Endothelial cell of umbilical vein (primary cell): ENCODE measurements around the gene TMEM38A. TPM values are rescaled to one million over a fixed set of nuclear protein-coding genes. Genes with fewer than 3 reads are reported as not detected.

Experiments
- BruUV-seq: library from RNA; stranded (reverse); fragments of 400-500 nt; replicated peaks from 2 replicates; lab custom pipeline; 2021; lab: Mats Ljungman, UMichigan
- CTCF ChIA-PET: fragments of 300-600, 350-600 bp; sonication (Branson Sonifier 250); formaldehyde crosslinking; loops from one replicate; lab custom pipeline; 2021; ENCODE audit warnings: antibody characterized with exemption, inconsistent platforms; lab: Charles Lee
- POLR2A ChIA-PET: fragments of 300-600, 350-600 bp; sonication (Branson Sonifier 250); formaldehyde crosslinking; loops from one replicate; lab custom pipeline; 2021; ENCODE audit warnings: antibody characterized with exemption, inconsistent platforms; lab: Charles Lee
- DNase-seq: peaks from one replicate; pipeline ENCODE4 v3.0.0-alpha.2; 2011; ENCODE audit warnings: low read depth, low spot score
- FAIRE-seq: peaks from 2 replicates; lab custom pipeline; 2011; peaks lifted over from hg19 to GRCh38; lab: Jason Lieb, UNC
- H2AFZ ChIP-seq: 2 replicates; pipeline ENCODE4 v1.6.0; 2012; ENCODE audit warnings: low read depth, low read length, control low read depth, inconsistent platforms
- H3K27ac ChIP-seq: 2 replicates; pipeline ENCODE4 v1.5.1; 2011; ENCODE audit warnings: low read depth, mild to moderate bottlenecking, control low read depth, low read length, moderate library complexity; ENCODE audit not compliant: insufficient read depth
- H3K27me3 ChIP-seq, 2 experiments: 2 replicates each; pipeline versions ENCODE4 v1.6.0 to v1.6.1; 2011; ENCODE audit warnings: low read length in 2 of 2, mixed read lengths in 1 of 2; ENCODE audit not compliant: control insufficient read depth in 2 of 2, insufficient read depth in 2 of 2
- H3K36me3 ChIP-seq, 2 experiments: 2 replicates in 1 of 2; 3 replicates in 1 of 2; pipeline ENCODE4 v1.5.1; 2011; ENCODE audit warnings: low read length in 2 of 2, mild to moderate bottlenecking in 1 of 2, moderate library complexity in 1 of 2; ENCODE audit not compliant: control insufficient read depth in 2 of 2, insufficient read depth in 2 of 2; ENCODE audit errors: extremely low read depth in 1 of 2
- H3K4me1 ChIP-seq: 3 replicates; pipeline ENCODE4 v1.5.1; 2011; ENCODE audit warnings: mild to moderate bottlenecking, low read length; ENCODE audit not compliant: control insufficient read depth, insufficient read depth; ENCODE audit errors: extremely low read depth
- H3K4me2 ChIP-seq: 2 replicates; pipeline ENCODE4 v1.6.1; 2011; ENCODE audit warnings: low read length, control low read depth, mixed read lengths; ENCODE audit not compliant: insufficient read depth
- H3K4me3 ChIP-seq, 3 experiments: fragments of 200-600 bp in 1 of 3; sonication (generic), shearing (Covaris generic) in 1 of 3; replicated peaks in 1 of 3; 2 replicates each; pipeline ENCODE4 v1.5.1; 2011 to 2016; ENCODE audit warnings: control low read depth in 3 of 3, low read length in 3 of 3, mild to moderate bottlenecking in 2 of 3, inconsistent platforms in 1 of 3, low read depth in 1 of 3, moderate library complexity in 1 of 3; ENCODE audit not compliant: insufficient read depth in 1 of 3
- H3K79me2 ChIP-seq: 2 replicates; pipeline ENCODE4 v1.6.0; 2012; ENCODE audit warnings: low read length, inconsistent platforms; ENCODE audit not compliant: control insufficient read depth, insufficient read depth
- H3K9ac ChIP-seq: replicated peaks from 2 replicates; pipeline ENCODE3; 2011; ENCODE audit warnings: low read length, control low read depth; ENCODE audit not compliant: insufficient read depth; ENCODE audit errors: extremely low read depth
- H3K9me1 ChIP-seq: replicated peaks from 3 replicates; pipeline ENCODE4 v1.6.0; 2011; ENCODE audit warnings: mild to moderate bottlenecking, low read length; ENCODE audit not compliant: control insufficient read depth, insufficient read depth; ENCODE audit errors: extremely low read depth
- H3K9me3 ChIP-seq: replicated peaks from 2 replicates; pipeline ENCODE4 v1.5.1; 2012; ENCODE audit warnings: low read length, inconsistent platforms; ENCODE audit not compliant: control insufficient read depth, insufficient read depth
- H4K20me1 ChIP-seq: replicated peaks from 2 replicates; pipeline ENCODE3; 2011; ENCODE audit warnings: mild to moderate bottlenecking, low read length; ENCODE audit not compliant: control insufficient read depth, insufficient read depth; ENCODE audit errors: extremely low read depth
- EZH2 ChIP-seq: IDR thresholded peaks from 2 replicates; pipeline ENCODE4 v1.6.1; 2012; ENCODE audit warnings: borderline replicate concordance, low read depth, mild to moderate bottlenecking, moderate library complexity, low read length, inconsistent platforms; ENCODE audit not compliant: severe bottlenecking
- FOS ChIP-seq: IDR thresholded peaks from 2 replicates; pipeline ENCODE4 v1.6.1; 2011; ENCODE audit warnings: mild to moderate bottlenecking, low read length, moderate library complexity, borderline replicate concordance; ENCODE audit not compliant: insufficient read depth
- GATA2 ChIP-seq: IDR thresholded peaks from 2 replicates; pipeline ENCODE4 v1.7.0; 2011; ENCODE audit warnings: low read depth, mild to moderate bottlenecking, moderate library complexity, mixed read lengths, low read length; ENCODE audit not compliant: insufficient read length, insufficient read depth
- JUN ChIP-seq: IDR thresholded peaks from 2 replicates; pipeline ENCODE4 v1.6.1; 2011; ENCODE audit warnings: borderline replicate concordance, low read depth; ENCODE audit not compliant: insufficient read length, insufficient read depth
- MYC ChIP-seq: IDR thresholded peaks from one replicate; pipeline ENCODE4 v1.6.1; 2011; ENCODE audit warnings: mild to moderate bottlenecking, low read depth, low read length
- POLR2A ChIP-seq: IDR thresholded peaks from 2 replicates; pipeline ENCODE4 v1.6.1; 2012; ENCODE audit warnings: low read depth, mild to moderate bottlenecking, control low read depth, low read length
- POLR2AphosphoS5 ChIP-seq: IDR thresholded peaks from 2 replicates; pipeline ENCODE4 v1.6.1; 2012; ENCODE audit warnings: low read depth, mild to moderate bottlenecking, control low read depth, low read length, moderate library complexity; ENCODE audit not compliant: insufficient read depth
- dilution Hi-C: fragments of 300-500 bp; cut with MboI; formaldehyde crosslinking; loops from one replicate; pipeline ENCODE4 v1.15.0; 2019; ENCODE audit warnings: low sequenced_read_pairs; ENCODE audit not compliant: extremely low pct_ligation_motif_present
- intact Hi-C: fragments of 100-400 bp; cut with micrococcal nuclease; formaldehyde crosslinking; loops from one replicate; pipeline ENCODE4 v1.10.0; 2022
- polyA plus RNA-seq, 4 experiments: library from polyadenylated mRNA; depleted of rRNA in 3 of 4; stranded (reverse) in 3 of 4; unstranded in 1 of 4; fragments of >200 nt; gene quantifications; 2 replicates each; pipeline versions ENCODE4 v1.2.1 to v1.2.3, GENCODE V29; 2011 to 2012; ENCODE audit warnings: missing spikeins in 1 of 4
- total RNA-seq: library from RNA; stranded (reverse); gene quantifications from 2 replicates; pipeline ENCODE4 v1.2.3, GENCODE V29; 2021
- TF ChIP-seq, protein P1 (sequence below): IDR thresholded peaks from 2 replicates; pipeline ENCODE4 v1.6.1; 2011; ENCODE audit not compliant: insufficient read depth, insufficient read length
- TF ChIP-seq, protein P2 (sequence below), 2 donors: IDR thresholded peaks; 1 replicate in 1 of 2; 2 replicates in 1 of 2; pipeline ENCODE4 v1.5.1; 2011; ENCODE audit warnings: low read length in 2 of 2, mild to moderate bottlenecking in 2 of 2, moderate library complexity in 2 of 2, control low read depth in 1 of 2, inconsistent platforms in 1 of 2, low read depth in 1 of 2; ENCODE audit not compliant: insufficient read depth in 1 of 2; ENCODE audit errors: extremely low read depth in 1 of 2

The TMEM38A gene
- total and polyA plus RNA-seq, 2 donors (not counting 3 experiments of a cell fraction or from before 2014, with no cell fraction given): 1.6 TPM

DNA sequence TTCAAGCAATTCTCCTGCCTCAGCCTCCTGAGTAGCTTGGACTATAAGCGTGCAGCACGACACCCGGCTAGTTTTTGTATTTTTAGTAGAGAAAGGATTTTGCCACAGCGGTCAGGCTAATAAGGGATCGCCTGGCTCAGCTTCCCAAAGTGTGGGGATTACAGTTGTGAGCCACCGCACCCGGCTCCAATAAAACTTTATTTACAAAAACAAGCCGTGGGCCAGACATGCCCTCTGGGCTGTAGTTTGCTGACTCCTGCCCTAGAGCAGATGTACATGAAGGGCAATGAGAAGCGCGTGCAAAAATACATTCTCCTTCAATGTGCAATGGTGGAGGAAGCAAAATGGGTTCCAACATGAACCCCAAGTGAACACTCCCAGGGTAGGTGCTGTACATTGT lies 19.2 kb upstream of the TMEM38A start:
- Histone ChIP-seq H3K4me3 (no peak overlapping the region), H3K9me3 (no peaks in the 10 kb centered on the region), H4K20me1 (peaks cover 2% of the 10 kb centered on the region), H3K27ac (no peak overlapping the region), H3K4me2 (no peak overlapping the region), H3K79me2 (peaks cover 33% of the 10 kb centered on the region), H3K9ac (no peak overlapping the region), H3K27me3 (no peaks in the 10 kb centered on the region), H3K4me1 (no peaks in the 10 kb centered on the region), H3K9me1 (no peaks in the 10 kb centered on the region), H2AFZ (no peak overlapping the region), H3K36me3 (peaks cover 17 to 22% of the 10 kb centered on the region in 2 experiments)
- intact Hi-C loops (no loop called here), dilution Hi-C loops (no loop called here)
- CTCF ChIA-PET: no interaction called here
- DNase-seq (no peak), FAIRE-seq (no peak)
- no TSS peak for BruUV-seq
- POLR2A ChIA-PET: no interaction called here
- no peak for TF ChIP-seq EZH2
- no peak for TF ChIP-seq FOS
- TF ChIP-seq JUN: no peak
- TF ChIP-seq, protein P1, sequence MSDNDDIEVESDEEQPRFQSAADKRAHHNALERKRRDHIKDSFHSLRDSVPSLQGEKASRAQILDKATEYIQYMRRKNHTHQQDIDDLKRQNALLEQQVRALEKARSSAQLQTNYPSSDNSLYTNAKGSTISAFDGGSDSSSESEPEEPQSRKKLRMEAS: no peak
- TF ChIP-seq, protein P2, sequence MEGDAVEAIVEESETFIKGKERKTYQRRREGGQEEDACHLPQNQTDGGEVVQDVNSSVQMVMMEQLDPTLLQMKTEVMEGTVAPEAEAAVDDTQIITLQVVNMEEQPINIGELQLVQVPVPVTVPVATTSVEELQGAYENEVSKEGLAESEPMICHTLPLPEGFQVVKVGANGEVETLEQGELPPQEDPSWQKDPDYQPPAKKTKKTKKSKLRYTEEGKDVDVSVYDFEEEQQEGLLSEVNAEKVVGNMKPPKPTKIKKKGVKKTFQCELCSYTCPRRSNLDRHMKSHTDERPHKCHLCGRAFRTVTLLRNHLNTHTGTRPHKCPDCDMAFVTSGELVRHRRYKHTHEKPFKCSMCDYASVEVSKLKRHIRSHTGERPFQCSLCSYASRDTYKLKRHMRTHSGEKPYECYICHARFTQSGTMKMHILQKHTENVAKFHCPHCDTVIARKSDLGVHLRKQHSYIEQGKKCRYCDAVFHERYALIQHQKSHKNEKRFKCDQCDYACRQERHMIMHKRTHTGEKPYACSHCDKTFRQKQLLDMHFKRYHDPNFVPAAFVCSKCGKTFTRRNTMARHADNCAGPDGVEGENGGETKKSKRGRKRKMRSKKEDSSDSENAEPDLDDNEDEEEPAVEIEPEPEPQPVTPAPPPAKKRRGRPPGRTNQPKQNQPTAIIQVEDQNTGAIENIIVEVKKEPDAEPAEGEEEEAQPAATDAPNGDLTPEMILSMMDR (IDR thresholded peaks at IDR 0.05; ENCODE audit: extremely low read depth in 1 of 2, insufficient read depth in 1 of 2, low read depth in 1 of 2, low read length in 2 of 2): no peak
- TF ChIP-seq POLR2AphosphoS5: no peak
- no peak for TF ChIP-seq POLR2A
- TF ChIP-seq MYC: no peak
- TF ChIP-seq GATA2: no peak
